NOMO-1 (cell line): ENCODE results near the gene SPOCK3.

Experiments
- DNase-seq, 2 experiments: peaks; one replicate each; lab custom pipeline; 2025; ENCODE audit not compliant: unreplicated experiment in 2 of 2; lab: John Stamatoyannopoulos, UW

The SPOCK3 gene

GRCh38 chr4:166700592-166700991 is 533.7 kb downstream of the SPOCK3 start:
- DNase-seq = no peak

DNA sequence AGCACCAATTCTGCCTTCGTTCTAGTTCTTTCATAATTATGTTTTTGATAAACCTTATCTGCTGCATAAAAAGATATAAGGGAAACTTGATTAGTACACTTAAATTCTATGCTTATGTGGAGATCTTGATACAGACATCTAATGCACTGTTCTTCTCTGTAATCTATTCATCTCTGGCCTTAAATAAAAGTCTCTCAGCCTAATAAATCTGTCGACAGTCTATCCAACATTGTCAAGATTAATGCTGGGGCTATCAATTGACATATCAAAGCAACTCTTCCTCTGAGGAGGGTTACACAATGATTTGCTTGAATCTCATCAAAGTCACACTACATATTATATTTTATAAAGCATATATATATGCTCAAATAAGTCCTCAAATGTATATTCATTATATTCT is 545.5 kb downstream of the SPOCK3 start:
- DNase-seq = no peak

GRCh38 chr4:166687828-166688227 is 546.5 kb downstream of the SPOCK3 start:
- DNase-seq = no peak
